ENCODE results near the gene ZMYND12. TPM values are rescaled to one million over a fixed set of nuclear protein-coding genes. Genes with fewer than 3 reads are reported as not detected.
"Not testable (repeated sequence)": the region's sequence is repeated elsewhere in the genome, so short reads cannot be mapped to it uniquely, and the experiment has no call there.

The ZMYND12 gene
- total RNA-seq (10 to 100 TPM in 1 of 7 donors, 1 to 10 TPM in 5, under 1 TPM in 1; 0.72 to 11.5 (median 2.3) TPM), polyA plus RNA-seq (1 to 10 TPM; 3.7 to 4.8 TPM)
- long read RNA-seq, donor 1, result 0 reads
- long read RNA-seq, donor 2, partial matches to known transcripts, result 12 of 79 reads
- long read RNA-seq, donor 2, other reads (novel, unspliced or antisense), result 65 of 79 reads
- long read RNA-seq, donor 3, partial matches to known transcripts, result 0 of 3 reads
- long read RNA-seq, donor 3, other reads (novel, unspliced or antisense), result 2 of 3 reads

- WGBS, 3 donors, result 0 to 1% (median 0%) methylated on average over 42 to 66 of the region's 66 CpGs
Observed at GRCh38 chr1:42456010-42456753, at the start of gene ZMYND12, which contains the start of gene PPCS. ZMYND12 (minus strand) TSS chr1:42456022; CDS start chr1:42455997, 25 bp downstream. PPCS (plus strand) TSS chr1:42456543; CDS start chr1:42456566, 23 bp downstream.

GRCh38 chr1:42504535-42505128 is 48.8 kb upstream of the ZMYND12 start:
- WGBS, 3 donors, result 92 to 96% (median 95%) methylated on average over 2 of the region's 2 CpGs
- Histone ChIP-seq H3K9me3 (peaks cover 0 to 44% of the 10 kb centered on the region in 2 donors), H3K27me3 (no peaks in the 10 kb centered on the region), H3K27ac (no peak overlapping the region), H3K4me3 (no peak overlapping the region), H3K4me1 (ENCODE audit: insufficient read depth) (no peaks in the 10 kb centered on the region), H3K36me3 (no peaks in the 10 kb centered on the region)
- intact Hi-C loops (cut with DNase I), result no loop called here
- no peak for DNase-seq
- TF ChIP-seq EP300 (IDR thresholded peaks at IDR 0.05) (no peak), CTCF (IDR thresholded peaks at IDR 0.05) (no peak), POLR2A (IDR thresholded peaks at IDR 0.05) (no peak)

More at GRCh38 chr1:42456010-42456753, at the start of gene ZMYND12, which contains the start of gene PPCS:
- H3K27me3 ChIP-seq, result no peaks in the 10 kb centered on the region
- TF ChIP-seq EP300 (IDR thresholded peaks at IDR 0.05) (peak; percentile 25), CTCF (IDR thresholded peaks at IDR 0.05) (peak in 1 of 3 donors; percentile 29), POLR2A (IDR thresholded peaks at IDR 0.05) (peak; percentile 34)
- H3K9me3 ChIP-seq, result no peaks in the 10 kb centered on the region
- intact Hi-C loops (cut with DNase I), result no loop called here
- peaks cover 8% of the 10 kb centered on the region for H3K4me1 ChIP-seq (ENCODE audit: insufficient read depth)
- DNase-seq, result peak; percentile 85 to 90 (median 87)
- H3K4me3 ChIP-seq, result peak within 1 kb of the TSS; percentile 66
- no peaks in the 10 kb centered on the region for H3K36me3 ChIP-seq
- H3K27ac ChIP-seq, result peak within 1 kb of the TSS; percentile 51 to 88

- H3K27me3 ChIP-seq; H3K36me3 ChIP-seq; H3K27ac ChIP-seq; DNase-seq; H3K4me3 ChIP-seq; H3K4me1 ChIP-seq (ENCODE audit: insufficient read depth); intact Hi-C loops (cut with DNase I): not testable (repeated sequence)
- WGBS, 3 donors, result 91 to 94% (median 92%) methylated on average over 11 of the region's 11 CpGs
- peaks cover 0 to 27% of the 10 kb centered on the region in 2 donors for H3K9me3 ChIP-seq
Observed at GRCh38 chr1:42502031-42502430, 46.2 kb upstream of the ZMYND12 start.

- WGBS, 3 donors, result 98% methylated on average over 3 of the region's 3 CpGs
- intact Hi-C loops (cut with DNase I), result no loop called here
- no peak overlapping the region for H3K4me3 ChIP-seq
- no peak for TF ChIP-seq EP300 (IDR thresholded peaks at IDR 0.05)
- no peak for TF ChIP-seq POLR2A (IDR thresholded peaks at IDR 0.05)
- no peak for TF ChIP-seq CTCF (IDR thresholded peaks at IDR 0.05)
- DNase-seq, result no peak
- H3K27me3 ChIP-seq, result no peaks in the 10 kb centered on the region
- H3K4me1 ChIP-seq (ENCODE audit: insufficient read depth), result no peaks in the 10 kb centered on the region
- H3K9me3 ChIP-seq, result no peaks in the 10 kb centered on the region
- H3K36me3 ChIP-seq, result no peaks in the 10 kb centered on the region
- H3K27ac ChIP-seq, result no peak overlapping the region
Observed at GRCh38 chr1:42490237-42490636, 34.4 kb upstream of the ZMYND12 start.

Measured in ovary (tissue), 10 donors.